Measurements from ENCODE around the gene COL10A1.
"Not testable (repeated sequence)": the region's sequence is repeated elsewhere in the genome, so short reads cannot be mapped to it uniquely, and the experiment has no call there.

The COL10A1 gene

GRCh38 chr6:116127771-116128493, 2.0 kb upstream of the COL10A1 start:
- DNase-seq (ENCODE audit: low read depth, low spot score): no peak

GRCh38 chr6:116120430-116120829, 5.5 kb downstream of the COL10A1 start:
- DNase-seq (ENCODE audit: low read depth, low spot score): no peak

- no peak for DNase-seq (ENCODE audit: low read depth, low spot score)
Measured at GRCh38 chr6:116118608-116119007, 7.3 kb downstream of the COL10A1 start.

- no peak for DNase-seq (ENCODE audit: low read depth, low spot score)
Measured at GRCh38 chr6:116115781-116116180, 10.2 kb downstream of the COL10A1 start.

- DNase-seq (ENCODE audit: low read depth, low spot score): no peak
Measured at GRCh38 chr6:116113386-116113785, 12.5 kb downstream of the COL10A1 start.

- DNase-seq (ENCODE audit: low read depth, low spot score): peak; percentile 27
Measured at GRCh38 chr6:116111552-116112528, 14.1 kb downstream of the COL10A1 start.

- DNase-seq (ENCODE audit: low read depth, low spot score): no peak
Measured at GRCh38 chr6:116108836-116109235, 17.1 kb downstream of the COL10A1 start.

GRCh38 chr6:116106146-116106545, 19.8 kb downstream of the COL10A1 start:
- no peak for DNase-seq (ENCODE audit: low read depth, low spot score)

- no peak for DNase-seq (ENCODE audit: low read depth, low spot score)
Measured at GRCh38 chr6:116105247-116105646, 20.7 kb downstream of the COL10A1 start.

- DNase-seq (ENCODE audit: low read depth, low spot score): no peak
Measured at GRCh38 chr6:116104636-116105035, 21.3 kb downstream of the COL10A1 start.

- DNase-seq (ENCODE audit: low read depth, low spot score): no peak
Measured at GRCh38 chr6:116102873-116103272, 23.1 kb downstream of the COL10A1 start.

GRCh38 chr6:116101790-116102189, 24.1 kb downstream of the COL10A1 start:
- DNase-seq (ENCODE audit: low read depth, low spot score): no peak

GRCh38 chr6:116101302-116101718, 24.6 kb downstream of the COL10A1 start:
- DNase-seq (ENCODE audit: low read depth, low spot score): no peak

GRCh38 chr6:116100419-116101301, 25.3 kb downstream of the COL10A1 start, which contains the start of gene NT5DC1:
NT5DC1 (plus strand) TSS chr6:116100853; CDS start chr6:116100931, 78 bp downstream.
- DNase-seq (ENCODE audit: low read depth, low spot score): peak; percentile 91

GRCh38 chr6:116099036-116099435, 26.9 kb downstream of the COL10A1 start:
- no peak for DNase-seq (ENCODE audit: low read depth, low spot score)

GRCh38 chr6:116096979-116097816, 28.7 kb downstream of the COL10A1 start:
- DNase-seq (ENCODE audit: low read depth, low spot score): no peak

- DNase-seq (ENCODE audit: low read depth, low spot score): not testable (repeated sequence)
Measured at GRCh38 chr6:116096048-116096759, 29.7 kb downstream of the COL10A1 start.

GRCh38 chr6:116094041-116094440, 31.9 kb downstream of the COL10A1 start:
- no peak for DNase-seq (ENCODE audit: low read depth, low spot score)

- DNase-seq (ENCODE audit: low read depth, low spot score): no peak
Measured at GRCh38 chr6:116090251-116090650, 35.7 kb downstream of the COL10A1 start.

- no peak for DNase-seq (ENCODE audit: low read depth, low spot score)
Measured at GRCh38 chr6:116088946-116089345, 37.0 kb downstream of the COL10A1 start.

Data from ELF-1 (cell line).